Measurements from ENCODE around the gene RBFOX2.
"Not testable (repeated sequence)": the region's sequence is repeated elsewhere in the genome, so short reads cannot be mapped to it uniquely, and the experiment has no call there.

Gene RBFOX2

GRCh38 chr22:35806668-35807067 is 222.0 kb downstream of the RBFOX2 start:
- DNase-seq = not testable (repeated sequence)

DNA sequence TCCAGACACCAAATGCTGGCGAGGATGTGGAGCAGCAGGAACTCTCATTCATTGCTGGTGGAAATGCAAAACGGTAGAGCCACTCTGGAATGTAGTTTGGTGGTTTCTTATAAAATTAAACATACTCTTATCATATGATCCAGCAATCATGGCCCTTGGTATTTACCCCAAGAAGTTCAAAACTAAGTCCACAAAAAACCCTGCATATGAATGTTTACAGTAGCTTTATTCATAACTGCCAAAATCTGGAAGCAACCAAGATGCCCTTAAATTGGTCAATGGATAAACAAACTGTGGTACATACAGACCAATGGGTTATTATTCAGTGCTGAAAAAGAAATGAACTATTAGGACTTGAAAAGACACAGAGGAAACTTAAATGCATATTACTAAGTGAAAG is 223.2 kb downstream of the RBFOX2 start:
- no peak for DNase-seq

- no peak for DNase-seq
Measured at GRCh38 chr22:35804421-35804820, 224.2 kb downstream of the RBFOX2 start.

GRCh38 chr22:35802885-35803284 is 225.7 kb downstream of the RBFOX2 start:
- no peak for DNase-seq

GRCh38 chr22:35801301-35801700 is 227.3 kb downstream of the RBFOX2 start:
- DNase-seq = not testable (repeated sequence)

DNA sequence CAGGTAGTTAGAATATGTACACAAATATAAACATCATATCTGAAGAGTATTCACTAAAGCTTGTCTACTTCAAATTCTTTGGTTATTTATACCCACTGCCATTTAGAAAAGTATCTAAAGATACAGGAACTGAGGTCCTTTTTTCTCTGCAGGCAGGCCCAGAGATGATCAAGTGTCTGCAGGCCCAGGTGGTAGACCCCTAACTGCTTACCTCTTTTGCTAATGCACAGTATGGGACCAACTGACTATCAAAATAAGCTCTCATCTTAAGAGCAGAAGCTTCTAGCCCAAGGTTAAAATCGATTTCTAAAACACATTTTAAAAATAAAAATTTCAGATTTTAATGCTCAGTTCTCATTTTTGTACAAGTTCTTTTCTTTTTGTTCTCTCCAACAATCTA is 229.5 kb downstream of the RBFOX2 start:
- no peak for DNase-seq

DNA sequence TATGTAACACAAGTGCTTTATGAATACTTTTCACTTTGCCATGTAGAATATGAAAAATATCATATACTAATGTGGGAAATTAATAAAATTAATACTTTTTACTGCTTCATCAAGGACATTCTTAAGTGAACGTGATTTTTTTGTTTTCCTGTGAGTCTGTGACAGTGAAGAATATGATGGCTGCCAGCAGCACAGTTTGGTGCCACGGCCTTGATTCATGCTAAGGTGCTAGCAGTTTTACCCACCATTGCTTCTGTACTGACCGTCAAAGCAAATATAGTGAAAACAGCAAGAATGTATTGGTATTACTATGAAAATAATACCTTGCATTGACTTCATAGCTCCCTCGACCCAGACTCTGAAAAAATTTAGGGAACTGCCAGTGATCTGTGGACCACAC is 231.2 kb downstream of the RBFOX2 start:
- no peak for DNase-seq

- DNase-seq = no peak
Measured at GRCh38 chr22:35795476-35795875, 233.1 kb downstream of the RBFOX2 start.

DNA sequence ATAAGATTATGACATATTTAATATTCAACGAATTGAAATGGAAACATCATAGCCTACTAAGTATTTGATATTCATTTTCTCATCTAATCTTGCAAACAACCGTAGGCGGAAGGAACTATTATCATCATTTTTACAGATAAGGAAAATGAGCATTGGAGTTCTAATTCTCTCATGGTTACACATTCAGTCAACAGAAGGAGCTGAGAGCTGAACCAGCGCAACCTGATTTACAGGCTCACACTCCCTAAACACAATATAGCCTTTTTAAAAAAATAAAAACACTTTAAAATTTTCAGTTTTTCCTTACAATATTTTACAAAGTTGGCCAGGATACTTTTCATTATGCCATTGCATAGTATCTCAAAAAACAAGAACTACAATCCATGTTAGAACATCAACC is 236.1 kb downstream of the RBFOX2 start:
- no peak for DNase-seq

DNA sequence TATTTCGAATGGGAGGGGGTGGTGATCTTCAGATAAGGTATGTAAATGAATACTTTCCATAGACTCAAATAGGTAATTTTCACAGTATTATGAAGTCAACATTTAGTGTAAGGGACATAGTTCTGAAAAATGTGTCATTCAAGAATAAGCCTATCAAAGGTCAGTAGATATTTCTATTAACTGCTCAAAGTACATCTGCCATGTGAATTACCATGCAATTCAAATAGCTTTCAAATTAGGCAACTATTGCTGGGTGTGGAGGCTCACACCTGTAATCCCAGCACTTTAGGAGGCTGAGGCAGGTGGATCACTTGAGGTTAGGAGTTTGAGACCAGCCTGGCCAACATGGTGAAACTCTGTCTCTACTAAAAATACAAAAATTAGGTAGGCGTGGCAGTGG is 236.8 kb downstream of the RBFOX2 start:
- not testable (repeated sequence) for DNase-seq

DNA sequence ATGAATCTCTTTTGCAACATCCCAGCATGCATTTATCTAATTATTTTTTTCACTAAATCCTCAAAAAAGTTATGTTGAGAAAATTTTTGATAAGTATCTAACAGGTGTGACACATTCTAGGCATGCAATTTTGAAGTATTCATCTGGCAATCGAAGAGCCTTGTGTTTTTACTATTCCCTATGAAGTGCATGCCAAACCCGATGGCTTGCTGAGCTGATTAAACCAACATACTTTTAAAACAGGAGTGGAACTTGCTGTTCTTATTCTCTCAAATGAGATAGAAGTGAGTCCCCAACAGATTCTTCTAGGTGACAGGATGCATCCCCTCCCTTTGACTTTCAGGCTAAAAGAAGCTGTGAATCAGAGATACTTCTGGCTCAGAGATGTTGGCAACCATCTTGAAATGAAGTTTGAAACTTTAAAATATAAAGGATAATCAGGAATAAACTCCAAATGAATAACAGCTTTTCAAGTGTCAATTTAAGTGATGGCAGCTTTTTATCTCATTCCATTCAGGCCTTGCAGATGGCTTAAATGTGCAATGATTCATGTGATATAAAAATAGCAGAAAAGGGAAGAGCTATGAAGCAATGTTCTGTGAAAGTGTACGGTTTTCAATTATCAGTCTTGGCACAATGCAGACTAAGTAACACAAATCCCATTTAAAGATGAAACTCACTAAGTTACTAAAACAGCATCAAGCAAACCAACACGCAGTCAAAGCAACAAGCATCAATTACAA is 243.3 kb downstream of the RBFOX2 start:
- no peak for DNase-seq

DNA sequence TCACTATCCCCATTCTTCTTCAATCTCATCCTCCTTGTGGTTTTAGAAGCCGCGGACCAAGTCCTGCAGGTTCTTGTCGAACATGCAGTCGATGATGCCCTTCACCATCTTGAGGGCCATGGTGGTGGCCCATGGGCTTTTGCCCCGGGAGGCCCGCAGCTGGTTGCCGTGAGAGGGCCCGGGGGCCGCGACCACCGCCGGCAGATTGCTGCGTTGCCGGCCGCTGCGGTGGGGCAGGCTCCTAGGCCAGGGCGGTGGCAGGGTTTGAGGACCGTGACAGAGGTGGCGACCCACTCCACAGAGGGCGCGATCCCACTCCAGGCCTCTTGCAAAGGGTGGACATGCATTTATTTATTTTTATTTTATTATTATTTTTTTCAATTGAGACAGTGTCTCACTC is 244.0 kb downstream of the RBFOX2 start:
- DNase-seq = no peak

DNA sequence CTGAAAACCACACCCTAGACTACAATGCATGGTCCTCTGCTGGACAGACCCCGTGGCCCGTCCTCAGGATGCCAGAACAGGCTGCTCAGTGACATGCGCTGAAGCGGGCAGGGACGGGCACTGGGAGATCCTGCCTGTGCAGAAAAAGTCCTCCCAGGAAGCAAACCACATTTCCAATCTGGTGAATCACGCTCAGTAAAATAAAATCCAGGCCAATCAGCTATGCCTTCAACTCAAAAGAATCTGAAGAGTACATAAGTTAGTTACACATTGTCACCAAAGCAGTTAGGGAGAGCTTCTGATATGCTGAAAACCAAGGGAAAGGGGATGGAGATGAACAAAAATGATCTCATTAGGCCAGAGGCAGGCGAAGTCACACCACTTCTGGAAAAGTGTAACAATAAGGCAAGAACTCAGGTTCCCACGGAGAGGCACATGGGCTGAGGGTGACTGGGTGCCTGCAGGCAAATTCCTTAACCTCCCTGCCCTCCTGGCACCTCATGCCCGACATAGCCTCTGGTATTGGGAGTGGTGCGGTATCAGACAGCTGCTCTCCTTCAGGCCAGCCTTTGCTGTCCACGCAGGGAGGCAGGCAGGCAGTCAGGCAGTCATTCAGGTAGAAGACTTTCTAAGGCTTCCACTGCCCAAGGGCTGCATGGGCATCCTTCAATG is 244.5 kb downstream of the RBFOX2 start:
- no peak for DNase-seq

GRCh38 chr22:35782504-35782903 is 246.1 kb downstream of the RBFOX2 start:
- DNase-seq = no peak

- DNase-seq = no peak
Measured at GRCh38 chr22:35781898-35782297, 246.7 kb downstream of the RBFOX2 start.

DNA sequence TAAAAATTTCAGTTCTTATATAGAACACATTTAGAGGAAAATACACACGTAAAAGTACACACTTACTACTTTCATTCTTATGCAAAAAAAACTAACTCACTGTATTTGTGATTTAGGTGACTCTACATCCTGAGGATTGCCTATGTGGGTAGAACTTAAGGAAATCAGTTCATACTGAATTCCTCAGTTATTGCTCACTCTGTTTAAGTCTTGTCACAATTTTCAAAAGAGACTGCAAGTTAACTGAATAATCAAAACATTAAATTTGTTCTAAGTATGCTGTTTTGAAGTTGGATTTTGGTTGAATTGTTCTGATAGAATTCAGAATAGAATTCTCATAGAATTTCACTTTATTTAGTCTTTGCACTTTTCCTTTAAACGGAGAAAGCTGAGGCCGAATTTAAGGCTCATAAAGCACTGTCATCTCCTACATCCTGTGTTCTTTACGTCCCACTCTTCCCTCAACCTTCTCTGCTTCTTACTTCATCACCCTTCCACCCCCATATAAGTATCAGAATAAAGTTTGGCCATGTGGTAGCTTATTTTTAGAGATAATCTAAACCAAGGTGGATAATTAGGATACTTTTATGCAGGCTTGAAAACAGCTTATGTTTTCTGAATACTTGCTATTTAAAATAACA is 251.2 kb downstream of the RBFOX2 start:
- no peak for DNase-seq

DNA sequence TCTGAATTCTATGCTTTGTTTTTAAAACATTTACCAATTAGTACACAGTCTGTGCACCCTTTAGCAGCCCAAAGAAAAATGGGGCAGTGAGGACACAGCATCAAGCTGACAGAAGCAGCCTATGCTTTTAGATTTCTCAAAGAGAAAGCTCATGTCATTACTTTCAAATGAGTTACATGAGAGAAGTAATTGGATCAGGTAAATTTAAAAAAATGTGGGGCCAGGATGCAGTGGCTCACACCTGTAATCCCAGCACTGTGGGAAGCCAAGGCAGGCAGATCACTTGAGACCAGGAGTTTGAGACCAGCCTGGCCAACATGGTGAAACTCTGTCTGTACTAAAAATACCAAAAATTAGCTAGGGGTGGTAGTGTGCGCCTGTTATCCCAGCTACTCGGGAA is 253.3 kb downstream of the RBFOX2 start:
- DNase-seq = no peak

DNA sequence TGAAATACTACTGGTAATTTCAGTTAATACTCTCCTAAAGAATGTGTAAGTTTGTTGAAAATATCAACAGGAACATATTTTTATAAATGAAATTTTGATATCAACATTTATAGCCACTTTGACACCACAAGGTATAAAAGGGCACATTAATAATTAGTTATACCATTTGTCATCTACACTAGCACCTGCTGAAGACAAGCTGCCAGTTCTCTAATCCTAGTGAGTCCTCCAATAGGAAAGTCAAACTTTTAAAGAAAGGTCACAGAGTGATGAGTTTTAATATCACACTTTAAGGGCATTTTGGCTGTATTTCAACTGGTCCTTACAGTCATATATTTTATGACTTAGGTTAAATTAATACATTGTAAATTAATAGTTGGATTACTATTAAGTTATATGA is 258.6 kb downstream of the RBFOX2 start:
- DNase-seq = no peak

DNA sequence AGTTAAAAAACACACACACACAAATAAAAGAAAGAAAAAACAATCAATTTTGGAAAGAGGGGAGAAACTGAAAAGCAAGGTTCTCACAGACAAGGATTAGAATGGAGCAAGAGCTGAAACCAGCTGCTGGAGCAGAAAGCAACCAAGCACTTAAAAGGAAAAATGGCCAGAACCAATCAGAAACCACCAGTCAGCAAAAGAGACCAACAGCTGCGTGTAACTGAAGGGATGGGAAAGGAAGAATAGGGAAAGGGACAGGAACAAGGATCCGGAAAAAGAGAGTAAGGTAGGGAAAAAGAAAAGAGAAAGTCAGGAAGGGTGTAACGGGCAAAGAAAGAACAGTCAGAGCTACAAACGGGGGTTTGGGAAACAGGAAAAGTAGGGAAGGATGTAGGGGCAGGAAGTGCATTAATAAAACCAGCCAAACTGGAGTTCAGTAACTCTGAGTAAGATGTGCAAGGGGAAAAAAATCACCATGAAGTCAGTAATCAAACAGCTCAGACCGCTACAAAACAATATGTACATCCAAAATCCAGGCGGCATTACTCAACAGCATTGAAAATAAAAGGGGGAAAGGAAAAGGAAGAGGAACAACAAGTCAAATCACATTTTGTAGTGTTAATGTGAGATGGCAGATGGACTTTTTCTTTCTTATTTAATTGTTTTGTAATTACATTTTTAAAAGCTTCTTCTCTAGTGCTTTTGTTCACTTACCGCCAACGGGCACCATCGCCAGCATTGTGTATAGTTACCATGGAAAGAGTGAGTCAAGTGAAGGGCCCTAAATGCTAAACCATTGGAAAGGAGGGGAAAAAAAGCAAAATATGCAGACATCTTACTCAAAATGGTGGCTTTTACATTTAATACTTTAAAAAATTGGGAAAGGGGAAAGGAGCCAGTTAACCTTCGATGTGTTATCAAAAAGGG is 261.7 kb downstream of the RBFOX2 start:
- DNase-seq = no peak

- DNase-seq = no peak
Measured at GRCh38 chr22:35761037-35761436, 267.6 kb downstream of the RBFOX2 start.

- DNase-seq = no peak
Measured at GRCh38 chr22:35758394-35758793, 270.2 kb downstream of the RBFOX2 start.

- DNase-seq = no peak
Measured at GRCh38 chr22:35756722-35757121, 271.9 kb downstream of the RBFOX2 start.

DNA sequence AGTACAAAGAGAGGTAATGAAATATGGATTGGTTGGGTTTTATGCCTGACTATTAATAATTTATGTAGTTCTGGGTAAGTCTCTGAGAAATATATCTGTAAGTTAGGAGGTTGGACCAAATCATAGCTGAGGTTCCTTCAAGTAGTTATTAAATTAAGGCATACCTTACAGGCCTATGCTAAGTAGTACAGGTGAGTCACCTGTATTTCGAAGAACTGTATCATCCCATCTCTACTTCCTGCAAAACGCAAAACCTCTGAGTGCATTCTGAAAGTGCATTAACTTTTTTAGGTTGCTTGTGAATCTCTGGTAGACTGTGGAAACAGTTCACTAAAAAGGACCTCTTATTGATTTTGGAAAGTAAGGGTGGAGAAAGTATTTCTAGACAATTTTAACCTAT is 273.9 kb downstream of the RBFOX2 start:
- DNase-seq = no peak
